Activated CD8-positive, alpha-beta T cell treated with anti-CD3 and anti-CD28 coated beads for 36 hours (primary cell): ENCODE data around the gene HMOX2. TPM values are rescaled to one million over a fixed set of nuclear protein-coding genes. Genes with fewer than 3 reads are reported as not detected.

Experiments used
- ATAC-seq: fragments of 200-7000 bp; cut with Tn5 transposase; one replicate; pipeline ENCODE4 v1.10.0; 2021; ENCODE audit warnings: mild to moderate bottlenecking, moderate library complexity
- CTCF ChIA-PET: fragments of 350-600 bp; sonication (Branson Sonifier 250); formaldehyde crosslinking; loops from one replicate; lab custom pipeline; 2021; ENCODE audit warnings: antibody characterized with exemption; lab: Charles Lee
- POLR2A ChIA-PET: fragments of 350-600 bp; sonication (Branson Sonifier 250); formaldehyde crosslinking; loops from one replicate; lab custom pipeline; 2021; ENCODE audit warnings: antibody characterized with exemption; lab: Charles Lee
- DNase-seq: peaks from one replicate; pipeline ENCODE4 v3.0.0-alpha.2; 2020
- H3K27ac Mint-ChIP-seq: one replicate; pipeline ENCODE4 v1.8.0; 2021; ENCODE audit warnings: mild to moderate bottlenecking, mixed read lengths
- H3K27me3 Mint-ChIP-seq: one replicate; pipeline ENCODE4 v1.8.0; 2021; ENCODE audit warnings: mixed read lengths
- H3K36me3 Mint-ChIP-seq: one replicate; pipeline ENCODE4 v1.8.0; 2021; ENCODE audit warnings: low read depth, mixed read lengths
- H3K4me1 Mint-ChIP-seq: one replicate; pipeline ENCODE4 v1.8.0; 2021; ENCODE audit warnings: low read depth, mixed read lengths
- H3K4me3 Mint-ChIP-seq: one replicate; pipeline ENCODE4 v1.8.0; 2021; ENCODE audit warnings: mild to moderate bottlenecking, moderate library complexity, mixed read lengths
- H3K9me3 Mint-ChIP-seq: one replicate; pipeline ENCODE4 v1.8.0; 2021; ENCODE audit warnings: mixed read lengths
- intact Hi-C: fragments of 100-400 bp; cut with micrococcal nuclease; formaldehyde crosslinking; loops from one replicate; pipeline ENCODE4 v1.10.0; 2022
- total RNA-seq, 2 experiments: library from RNA; stranded (reverse); gene quantifications; one replicate each; pipeline ENCODE4 v1.2.3, GENCODE V29; 2021
- TF ChIP-seq, protein P1 (sequence below): fragments of 200-600 bp; IDR thresholded peaks from one replicate; pipeline ENCODE4 v1.8.0; 2022; ENCODE audit warnings: antibody characterized with exemption, mild to moderate bottlenecking

HMOX2 gene
- total RNA-seq, 2 experiments from 2014 or later: 64.7 to 65.4 TPM

DNA sequence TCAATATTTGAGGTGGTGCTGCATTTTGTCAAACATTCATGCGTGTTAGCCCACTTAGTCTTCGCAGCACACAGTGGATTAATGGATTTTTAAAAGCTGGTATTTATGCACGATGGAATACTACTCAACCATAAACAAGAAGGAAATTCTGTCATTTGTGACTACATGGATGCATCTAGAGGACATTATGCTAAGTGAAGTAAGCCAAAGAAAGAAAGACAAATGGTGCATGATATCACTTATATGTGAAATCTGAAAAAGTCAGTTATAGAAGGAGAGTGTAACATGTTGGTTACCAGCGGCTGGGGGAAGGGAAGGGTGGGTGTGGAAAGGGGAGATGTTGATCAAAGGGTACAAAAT lies 23.0 kb downstream of the HMOX2 start:
- ChIA-PET CTCF (interaction anchor here (1.0 to 3.0 kb wide), 7 partner anchors 11 to 228 kb away, joined by 3 to 12 read pairs (median 8); partner anchors contain the start of gene HMOX2), POLR2A (interaction anchor here (1.4 to 2.5 kb wide), 4 partner anchors 9 to 23 kb away, joined by 4 to 20 read pairs (median 6); partner anchors contain the start of gene HMOX2)
- TF ChIP-seq, protein P1, sequence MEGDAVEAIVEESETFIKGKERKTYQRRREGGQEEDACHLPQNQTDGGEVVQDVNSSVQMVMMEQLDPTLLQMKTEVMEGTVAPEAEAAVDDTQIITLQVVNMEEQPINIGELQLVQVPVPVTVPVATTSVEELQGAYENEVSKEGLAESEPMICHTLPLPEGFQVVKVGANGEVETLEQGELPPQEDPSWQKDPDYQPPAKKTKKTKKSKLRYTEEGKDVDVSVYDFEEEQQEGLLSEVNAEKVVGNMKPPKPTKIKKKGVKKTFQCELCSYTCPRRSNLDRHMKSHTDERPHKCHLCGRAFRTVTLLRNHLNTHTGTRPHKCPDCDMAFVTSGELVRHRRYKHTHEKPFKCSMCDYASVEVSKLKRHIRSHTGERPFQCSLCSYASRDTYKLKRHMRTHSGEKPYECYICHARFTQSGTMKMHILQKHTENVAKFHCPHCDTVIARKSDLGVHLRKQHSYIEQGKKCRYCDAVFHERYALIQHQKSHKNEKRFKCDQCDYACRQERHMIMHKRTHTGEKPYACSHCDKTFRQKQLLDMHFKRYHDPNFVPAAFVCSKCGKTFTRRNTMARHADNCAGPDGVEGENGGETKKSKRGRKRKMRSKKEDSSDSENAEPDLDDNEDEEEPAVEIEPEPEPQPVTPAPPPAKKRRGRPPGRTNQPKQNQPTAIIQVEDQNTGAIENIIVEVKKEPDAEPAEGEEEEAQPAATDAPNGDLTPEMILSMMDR: no peak
- Mint-ChIP-seq H3K27ac (no peak overlapping the region), H3K27me3 (no peaks in the 10 kb centered on the region), H3K9me3 (no peaks in the 10 kb centered on the region), H3K4me1 (peaks cover 85% of the 10 kb centered on the region), H3K4me3 (no peak overlapping the region), H3K36me3 (peaks cover 29% of the 10 kb centered on the region)
- ATAC-seq (no peak), DNase-seq (no peak)
- intact Hi-C loops: no loop called here

DNA sequence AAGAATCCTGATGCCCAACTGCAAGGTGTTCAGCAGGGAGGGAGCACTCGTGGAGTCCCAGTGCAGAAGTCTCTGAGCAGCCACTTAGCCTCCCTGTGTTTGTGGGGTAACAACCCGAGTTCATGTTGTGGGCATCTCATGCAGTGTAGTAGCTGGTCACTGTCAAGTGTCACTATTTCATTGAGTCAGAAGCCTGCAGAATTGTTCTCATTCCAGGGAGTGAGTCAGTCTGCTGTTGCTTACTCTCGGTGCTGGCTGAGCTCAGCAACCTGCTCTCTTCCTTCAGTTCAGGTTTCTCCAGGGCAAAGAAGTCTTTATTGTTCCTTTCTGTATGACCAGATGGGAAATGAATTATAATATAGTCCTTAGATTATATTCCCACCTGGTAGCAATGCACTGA lies 24.1 kb downstream of the HMOX2 start:
- no peaks in the 10 kb centered on the region for H3K27me3 Mint-ChIP-seq
- no peak overlapping the region for H3K4me3 Mint-ChIP-seq
- peaks cover 29% of the 10 kb centered on the region for H3K36me3 Mint-ChIP-seq
- CTCF ChIA-PET: interaction anchor here (1.4 to 3.0 kb wide), 10 partner anchors 11 to 182 kb away, joined by 3 to 12 read pairs (median 7); partner anchors contain the start of genes HMOX2 and MGRN1
- POLR2A ChIA-PET: interaction anchor here (0.8 to 2.5 kb wide), 4 partner anchors 13 to 82 kb away, joined by 3 to 20 read pairs (median 5); partner anchors contain the start of gene HMOX2
- intact Hi-C loops: no loop called here
- no peaks in the 10 kb centered on the region for H3K9me3 Mint-ChIP-seq
- peak; percentile 77 for ATAC-seq
- peak; percentile 25 for DNase-seq
- TF ChIP-seq, protein P1: no peak
- no peak overlapping the region for H3K27ac Mint-ChIP-seq
- peaks cover 81% of the 10 kb centered on the region for H3K4me1 Mint-ChIP-seq

DNA sequence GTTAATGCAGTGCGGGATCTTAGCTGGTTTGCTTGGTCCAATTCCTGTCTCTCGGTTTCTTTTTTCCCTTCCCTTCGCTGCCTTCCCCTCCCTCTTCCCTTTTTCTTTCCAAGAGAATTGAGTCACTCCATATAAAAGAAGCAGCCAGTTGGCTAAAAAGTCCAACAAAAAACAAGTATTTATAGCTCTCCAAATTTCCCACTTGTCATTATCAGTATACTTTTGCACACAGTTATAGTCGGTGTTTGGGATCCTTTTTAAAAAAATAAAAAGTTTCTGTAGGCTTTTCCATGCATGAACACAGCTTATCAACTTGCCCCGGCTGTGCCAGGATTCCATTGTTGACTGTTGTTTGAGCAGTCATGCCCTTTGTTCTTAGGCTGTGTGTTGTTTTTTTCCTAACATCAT lies 24.9 kb downstream of the HMOX2 start:
- DNase-seq (no peak), ATAC-seq (no peak)
- Mint-ChIP-seq H3K27ac (peak overlapping the region; percentile 73), H3K4me1 (peaks cover 81% of the 10 kb centered on the region), H3K36me3 (peaks cover 28% of the 10 kb centered on the region), H3K9me3 (no peaks in the 10 kb centered on the region), H3K4me3 (no peak overlapping the region), H3K27me3 (no peaks in the 10 kb centered on the region)
- CTCF ChIA-PET: interaction anchor here (1.0 to 3.0 kb wide), 12 partner anchors 11 to 182 kb away, joined by 3 to 12 read pairs (median 6); partner anchors contain the start of genes CDIP1, HMOX2 and MGRN1
- TF ChIP-seq, protein P1: no peak
- POLR2A ChIA-PET: interaction anchor here (0.7 to 2.5 kb wide), 4 partner anchors 11 to 126 kb away, joined by 3 to 20 read pairs (median 6); partner anchors contain the start of gene HMOX2
- intact Hi-C loops: no loop called here

DNA sequence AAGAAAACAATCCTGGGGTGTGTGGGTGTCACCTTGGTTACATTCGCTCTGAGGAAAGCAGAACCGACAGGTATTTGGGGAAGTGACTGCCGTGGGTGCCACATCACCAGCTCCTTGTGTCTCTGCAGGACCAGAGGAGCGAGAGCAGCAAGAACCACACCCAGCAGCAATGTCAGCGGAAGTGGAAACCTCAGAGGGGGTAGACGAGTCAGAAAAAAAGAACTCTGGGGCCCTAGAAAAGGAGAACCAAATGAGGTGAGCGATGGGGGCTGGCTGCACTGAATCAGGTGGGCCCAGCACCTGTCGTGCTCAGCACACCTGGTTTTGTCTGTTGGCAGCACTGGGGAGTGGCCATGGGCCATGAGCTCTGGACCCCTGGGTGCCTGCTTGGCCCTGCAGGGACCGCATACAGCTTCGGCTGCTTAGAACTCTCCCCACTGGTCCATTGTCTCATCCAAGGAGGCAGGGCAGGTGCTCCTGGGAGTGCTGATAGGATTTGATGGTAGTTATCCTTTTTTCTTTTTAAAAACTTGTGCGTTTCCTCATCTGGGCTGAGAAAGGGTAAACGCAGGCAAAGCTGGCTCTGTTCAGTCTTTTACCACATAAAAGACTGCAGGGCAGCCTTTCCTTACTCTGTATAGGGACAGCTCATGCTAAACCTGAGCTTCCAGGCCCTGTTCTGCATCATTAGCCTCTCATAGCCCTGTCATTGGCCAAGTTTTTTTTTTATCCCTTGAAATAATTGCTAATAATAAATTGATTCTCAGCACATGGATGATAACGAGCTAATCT lies 29.4 kb downstream of the HMOX2 start:
- ChIA-PET POLR2A (interaction anchor here (0.6 to 4.8 kb wide), 17 partner anchors 9 to 154 kb away, joined by 3 to 18 read pairs (median 4); partner anchors contain the start of genes HMOX2 and MGRN1), CTCF (interaction anchor here (0.8 to 8.8 kb wide), 26 partner anchors 10 to 146 kb away, joined by 3 to 174 read pairs (median 5); partner anchors contain the start of genes CDIP1, HMOX2, MGRN1 and NMRAL1)
- Mint-ChIP-seq H3K4me3 (peak overlapping the region; percentile 37), H3K9me3 (no peaks in the 10 kb centered on the region), H3K36me3 (peaks cover 24% of the 10 kb centered on the region), H3K27me3 (no peaks in the 10 kb centered on the region), H3K4me1 (peaks cover 55% of the 10 kb centered on the region), H3K27ac (peak overlapping the region; percentile 88)
- ATAC-seq (peak; percentile 87), DNase-seq (peak; percentile 83)
- intact Hi-C loops: loop anchor here (2.0 kb wide), 1 partner anchor 43 kb away; no protein-coding TSS in a partner anchor
- TF ChIP-seq, protein P1: no peak
